Panc1 (cell line): ENCODE results near the gene LRRC31. TPM values are rescaled to one million over a fixed set of nuclear protein-coding genes. Genes with fewer than 3 reads are reported as not detected.
A peak's percentile ranks its signal among the peaks of the same experiment; 100 is the strongest.

Experiments
- ATAC-seq: fragments of 200-7000 bp; cut with Tn5 transposase; 2 replicates; pipeline ENCODE4 v1.9.1; 2020; ENCODE audit warnings: mild to moderate bottlenecking, moderate library complexity
- BruUV-seq: library from RNA; stranded (reverse); fragments of 400-500 nt; replicated peaks from 2 replicates; lab custom pipeline; 2021; lab: Mats Ljungman, UMichigan
- CTCF ChIA-PET: fragments of 300-600 bp; sonication (Branson Sonifier 250); formaldehyde crosslinking; loops from one replicate; lab custom pipeline; 2022; ENCODE audit warnings: antibody characterized with exemption; lab: Charles Lee
- POLR2A ChIA-PET: fragments of 300-600 bp; sonication (Branson Sonifier 250); formaldehyde crosslinking; loops from one replicate; lab custom pipeline; 2022; ENCODE audit warnings: antibody characterized with exemption; lab: Charles Lee
- DNase-seq: peaks from one replicate; pipeline ENCODE4 v3.0.0-alpha.2; 2010; ENCODE audit warnings: low read depth, low spot score
- H3K27ac ChIP-seq: 2 replicates; pipeline ENCODE4 v1.5.1; 2011; ENCODE audit warnings: mild to moderate bottlenecking, low read length, inconsistent platforms
- H3K27me3 ChIP-seq: fragments of 200-500 bp; sonication (Bioruptor generic); 2 replicates; pipeline ENCODE4 v1.6.0; 2014; ENCODE audit warnings: low read length, inconsistent platforms; ENCODE audit not compliant: control insufficient read depth, insufficient read depth
- H3K36me3 ChIP-seq: fragments of 200-500 bp; sonication (Bioruptor generic); 2 replicates; pipeline ENCODE4 v1.5.1; 2014; ENCODE audit warnings: inconsistent platforms, mild to moderate bottlenecking, low read length, moderate library complexity; ENCODE audit not compliant: control insufficient read depth, insufficient read depth
- H3K4me1 ChIP-seq: 2 replicates; pipeline ENCODE4 v1.5.1; 2011; ENCODE audit warnings: inconsistent platforms, mild to moderate bottlenecking, low read length, moderate library complexity; ENCODE audit not compliant: control insufficient read depth, insufficient read depth
- H3K4me3 ChIP-seq, 2 experiments: 2 replicates each; pipeline ENCODE4 v1.5.1; 2011 to 2012; ENCODE audit warnings: low read depth in 2 of 2, low read length in 2 of 2, mild to moderate bottlenecking in 2 of 2, inconsistent platforms in 1 of 2, moderate library complexity in 1 of 2
- H3K9me3 ChIP-seq: fragments of 200-500 bp; sonication (Bioruptor generic); 2 replicates; pipeline ENCODE4 v1.5.1; 2014; ENCODE audit warnings: low read depth, mild to moderate bottlenecking, inconsistent platforms, low read length, moderate library complexity; ENCODE audit not compliant: control insufficient read depth, insufficient read depth
- CTCF ChIP-seq: fragments of 450-650 bp; IDR thresholded peaks from 2 replicates; pipeline ENCODE4 v1.5.1; 2017; ENCODE audit warnings: mild to moderate bottlenecking
- POLR2AphosphoS5 ChIP-seq: IDR thresholded peaks from 2 replicates; pipeline ENCODE4 v1.6.1; 2012; ENCODE audit warnings: mild to moderate bottlenecking, low read depth, low read length, moderate library complexity
- REST ChIP-seq, 2 experiments: IDR thresholded peaks; 2 replicates each; pipeline ENCODE4 v1.6.1; 2011 to 2012; ENCODE audit warnings: low read depth in 2 of 2, control low read depth in 1 of 2, low read length in 1 of 2, mild to moderate bottlenecking in 1 of 2, moderate library complexity in 1 of 2; ENCODE audit not compliant: insufficient read depth in 1 of 2
- SIN3A ChIP-seq: IDR thresholded peaks from 2 replicates; pipeline ENCODE4 v1.6.1; 2012; ENCODE audit warnings: low read depth, mild to moderate bottlenecking, low read length, moderate library complexity, borderline replicate concordance; ENCODE audit not compliant: insufficient read depth
- TCF7L2 ChIP-seq: IDR thresholded peaks from 2 replicates; pipeline ENCODE4 v1.6.1; 2011; ENCODE audit warnings: mild to moderate bottlenecking, low read depth, low read length, inconsistent platforms
- in situ Hi-C: cut with HindIII; loops from 2 replicates; pipeline ENCODE4 v1.10.0; 2016; ENCODE audit warnings: low sequenced_read_pairs, low pct_unique_long_range_greater_than_20kb
- intact Hi-C: fragments of 100-400 bp; cut with micrococcal nuclease; formaldehyde crosslinking; loops from one replicate; pipeline ENCODE4 v1.10.0; 2022; ENCODE audit not compliant: unreplicated experiment
- total RNA-seq: library from RNA; stranded (reverse); gene quantifications from one replicate; pipeline ENCODE4 v1.2.1, GENCODE V29; 2021; ENCODE audit not compliant: unreplicated experiment

The LRRC31 gene
- total RNA-seq, 1 experiment from 2014 or later = not detected

- no peak overlapping the region for H3K27ac ChIP-seq
- ChIA-PET CTCF (no interaction called here), POLR2A (no interaction called here)
- no peak overlapping the region for H3K4me3 ChIP-seq
- no TSS peak for BruUV-seq
- in situ Hi-C loops = no loop called here
- no peak for DNase-seq
- ATAC-seq = no peak; the same call in 1 of the 2 replicates
- H3K27me3 ChIP-seq = no peaks in the 10 kb centered on the region
- no peaks in the 10 kb centered on the region for H3K4me1 ChIP-seq
- peaks cover 29% of the 10 kb centered on the region for H3K36me3 ChIP-seq
- no peak for TF ChIP-seq SIN3A
- TF ChIP-seq POLR2AphosphoS5 = peak; percentile 20; the same call in 1 of the 2 replicates
- no peak for TF ChIP-seq CTCF
- H3K9me3 ChIP-seq = no peaks in the 10 kb centered on the region
- intact Hi-C loops = no loop called here
Observed at GRCh38 chr3:169790687-169791429, 78.9 kb downstream of the LRRC31 start.

- CTCF ChIA-PET = no interaction called here
- peaks cover 35% of the 10 kb centered on the region for H3K36me3 ChIP-seq
- no peaks in the 10 kb centered on the region for H3K9me3 ChIP-seq
- POLR2A ChIA-PET = no interaction called here
- no peak overlapping the region for H3K27ac ChIP-seq
- DNase-seq (no peak), ATAC-seq (no peak)
- TF ChIP-seq REST (IDR thresholded peaks at IDR 0.05; ENCODE audit: insufficient read depth in 1 of 2, low read depth in 2 of 2, low read length in 1 of 2) (no peak), CTCF (no peak), TCF7L2 (no peak)
- intact Hi-C loops (no loop called here), in situ Hi-C loops (no loop called here)
- no peaks in the 10 kb centered on the region for H3K4me1 ChIP-seq
- H3K4me3 ChIP-seq = no peak overlapping the region
- H3K27me3 ChIP-seq = no peaks in the 10 kb centered on the region
- no TSS peak for BruUV-seq
Observed at GRCh38 chr3:169790219-169790618, 79.5 kb downstream of the LRRC31 start.

Other genes starting within 250 kb of the LRRC31 start
- 0.21 TPM for gene MECOM, start 206.2 kb downstream of the LRRC31 start, total RNA-seq
- 6.0 TPM for gene TERC, start 104.9 kb downstream of the LRRC31 start, total RNA-seq
- 1.7 TPM for gene ACTRT3, start 100.4 kb downstream of the LRRC31 start, total RNA-seq
- 16.2 TPM for gene MYNN, start 96.5 kb downstream of the LRRC31 start, total RNA-seq
- gene LRRIQ4, start 57.1 kb downstream of the LRRC31 start, total RNA-seq = not detected
- gene LRRC34, start 57.0 kb downstream of the LRRC31 start, total RNA-seq = 1.2 TPM
- gene SAMD7, start 41.6 kb upstream of the LRRC31 start, total RNA-seq = not detected
- gene SEC62, start 96.9 kb upstream of the LRRC31 start, total RNA-seq = 89.9 TPM
- 0.18 TPM for gene GPR160, start 168.1 kb upstream of the LRRC31 start, total RNA-seq